ENCODE data around the gene HK2.
A peak's percentile ranks its signal among the peaks of the same experiment; 100 is the strongest.
"Not testable (repeated sequence)": the region's sequence is repeated elsewhere in the genome, so short reads cannot be mapped to it uniquely, and the experiment has no call there.

HK2 gene

GRCh38 chr2:74850496-74851190 is 16.7 kb downstream of the HK2 start:
- H3K4me2 ChIP-seq = peak overlapping the region; percentile 78
- peaks cover 19% of the 10 kb centered on the region for H4K20me1 ChIP-seq (ENCODE audit: insufficient read depth)
- H3K27ac ChIP-seq = no peak overlapping the region
- TF ChIP-seq, protein P1, sequence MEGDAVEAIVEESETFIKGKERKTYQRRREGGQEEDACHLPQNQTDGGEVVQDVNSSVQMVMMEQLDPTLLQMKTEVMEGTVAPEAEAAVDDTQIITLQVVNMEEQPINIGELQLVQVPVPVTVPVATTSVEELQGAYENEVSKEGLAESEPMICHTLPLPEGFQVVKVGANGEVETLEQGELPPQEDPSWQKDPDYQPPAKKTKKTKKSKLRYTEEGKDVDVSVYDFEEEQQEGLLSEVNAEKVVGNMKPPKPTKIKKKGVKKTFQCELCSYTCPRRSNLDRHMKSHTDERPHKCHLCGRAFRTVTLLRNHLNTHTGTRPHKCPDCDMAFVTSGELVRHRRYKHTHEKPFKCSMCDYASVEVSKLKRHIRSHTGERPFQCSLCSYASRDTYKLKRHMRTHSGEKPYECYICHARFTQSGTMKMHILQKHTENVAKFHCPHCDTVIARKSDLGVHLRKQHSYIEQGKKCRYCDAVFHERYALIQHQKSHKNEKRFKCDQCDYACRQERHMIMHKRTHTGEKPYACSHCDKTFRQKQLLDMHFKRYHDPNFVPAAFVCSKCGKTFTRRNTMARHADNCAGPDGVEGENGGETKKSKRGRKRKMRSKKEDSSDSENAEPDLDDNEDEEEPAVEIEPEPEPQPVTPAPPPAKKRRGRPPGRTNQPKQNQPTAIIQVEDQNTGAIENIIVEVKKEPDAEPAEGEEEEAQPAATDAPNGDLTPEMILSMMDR (conservative IDR thresholded peaks at IDR 0.05; ENCODE audit: low read depth, low read length) = no peak
- H2AFZ ChIP-seq (ENCODE audit: low read depth) = no peak overlapping the region
- H3K36me3 ChIP-seq (ENCODE audit: insufficient read depth) = no peaks in the 10 kb centered on the region; the same call in 1 of the 2 replicates
- H3K9ac ChIP-seq = no peak overlapping the region
- no peak overlapping the region for H3K4me3 ChIP-seq (IDR thresholded peaks at IDR 0.05; ENCODE audit: insufficient read depth, low read depth, low read length)
- H3K79me2 ChIP-seq (ENCODE audit: insufficient read depth, low read depth) = peaks cover 77% of the 10 kb centered on the region
- H3K27me3 ChIP-seq (ENCODE audit: insufficient read depth, low read depth) = no peaks in the 10 kb centered on the region
- H3K4me1 ChIP-seq (ENCODE audit: low read depth, poor library complexity, severe bottlenecking) = peaks cover 55% of the 10 kb centered on the region

DNA sequence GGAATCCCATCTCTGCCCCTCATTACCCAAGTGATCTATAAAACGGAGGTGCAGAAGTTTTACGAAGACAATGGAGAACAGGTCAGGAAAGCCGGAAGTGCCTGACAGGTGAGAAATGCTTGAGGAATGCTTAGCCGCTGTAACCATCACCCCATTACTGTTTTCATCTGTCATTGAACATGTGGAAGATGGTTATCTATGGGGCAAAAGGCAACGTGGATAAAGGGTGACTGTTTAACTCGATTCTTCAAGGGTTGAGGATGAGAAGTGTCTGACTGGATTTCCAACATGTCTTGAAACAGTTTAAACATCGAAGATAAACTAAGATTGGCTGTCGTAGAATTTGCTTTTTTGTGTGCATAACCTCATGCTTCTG is 17.3 kb downstream of the HK2 start:
- H3K27me3 ChIP-seq (ENCODE audit: insufficient read depth, low read depth) = no peaks in the 10 kb centered on the region
- H3K4me3 ChIP-seq (IDR thresholded peaks at IDR 0.05; ENCODE audit: insufficient read depth, low read depth, low read length) = no peak overlapping the region
- no peak overlapping the region for H3K27ac ChIP-seq
- peaks cover 49% of the 10 kb centered on the region for H3K4me1 ChIP-seq (ENCODE audit: low read depth, poor library complexity, severe bottlenecking)
- TF ChIP-seq, protein P1 (conservative IDR thresholded peaks at IDR 0.05; ENCODE audit: low read depth, low read length) = no peak
- no peak overlapping the region for H2AFZ ChIP-seq (ENCODE audit: low read depth)
- no peak overlapping the region for H3K9ac ChIP-seq
- H4K20me1 ChIP-seq (ENCODE audit: insufficient read depth) = peaks cover 14% of the 10 kb centered on the region
- H3K79me2 ChIP-seq (ENCODE audit: insufficient read depth, low read depth) = peaks cover 71% of the 10 kb centered on the region
- H3K4me2 ChIP-seq = peak overlapping the region; percentile 78; the same call in 1 of the 2 replicates
- H3K36me3 ChIP-seq (ENCODE audit: insufficient read depth) = no peaks in the 10 kb centered on the region; the same call in 1 of the 2 replicates

DNA sequence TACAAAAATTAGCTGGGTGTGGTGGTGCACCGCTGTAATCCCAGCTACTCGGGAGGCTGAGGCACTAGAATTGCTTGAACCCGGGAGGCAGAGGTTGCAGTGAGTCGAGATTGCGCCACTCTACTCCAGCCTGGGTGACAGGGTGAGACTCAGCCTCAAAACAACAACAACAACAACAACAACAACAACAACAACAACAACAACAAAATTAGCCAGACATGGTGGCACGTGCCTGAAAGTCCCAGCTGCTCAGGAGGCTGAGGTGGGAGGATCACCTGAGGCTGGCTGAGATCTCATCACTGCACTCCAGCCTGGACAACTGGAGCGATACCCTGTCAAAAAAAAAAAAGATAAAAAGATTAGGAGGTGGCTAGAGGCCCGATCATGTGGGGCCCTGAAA is 19.4 kb downstream of the HK2 start:
- not testable (repeated sequence) for H2AFZ ChIP-seq (ENCODE audit: low read depth); H3K9ac ChIP-seq; H3K27ac ChIP-seq; H3K27me3 ChIP-seq (ENCODE audit: insufficient read depth, low read depth); H3K36me3 ChIP-seq (ENCODE audit: insufficient read depth); H3K4me3 ChIP-seq (IDR thresholded peaks at IDR 0.05; ENCODE audit: insufficient read depth, low read depth, low read length); H3K4me2 ChIP-seq
- peaks cover 31% of the 10 kb centered on the region for H3K4me1 ChIP-seq (ENCODE audit: low read depth, poor library complexity, severe bottlenecking)
- peaks cover 14% of the 10 kb centered on the region for H4K20me1 ChIP-seq (ENCODE audit: insufficient read depth)
- peaks cover 49% of the 10 kb centered on the region; the same call in 1 of the 2 replicates for H3K79me2 ChIP-seq (ENCODE audit: insufficient read depth, low read depth)

GRCh38 chr2:74854401-74854800 is 20.5 kb downstream of the HK2 start:
- TF ChIP-seq, protein P1 (conservative IDR thresholded peaks at IDR 0.05; ENCODE audit: low read depth, low read length) = no peak
- peaks cover 39% of the 10 kb centered on the region; the same call in 1 of the 2 replicates for H3K79me2 ChIP-seq (ENCODE audit: insufficient read depth, low read depth)
- H4K20me1 ChIP-seq (ENCODE audit: insufficient read depth) = peaks cover 9% of the 10 kb centered on the region
- no peak overlapping the region for H3K9ac ChIP-seq
- H3K4me2 ChIP-seq = no peak overlapping the region
- no peaks in the 10 kb centered on the region; the same call in 1 of the 2 replicates for H3K36me3 ChIP-seq (ENCODE audit: insufficient read depth)
- H3K27ac ChIP-seq = no peak overlapping the region
- no peak overlapping the region for H2AFZ ChIP-seq (ENCODE audit: low read depth)
- no peak overlapping the region for H3K4me3 ChIP-seq (IDR thresholded peaks at IDR 0.05; ENCODE audit: insufficient read depth, low read depth, low read length)
- no peaks in the 10 kb centered on the region for H3K27me3 ChIP-seq (ENCODE audit: insufficient read depth, low read depth)
- H3K4me1 ChIP-seq (ENCODE audit: low read depth, poor library complexity, severe bottlenecking) = peaks cover 21% of the 10 kb centered on the region

DNA sequence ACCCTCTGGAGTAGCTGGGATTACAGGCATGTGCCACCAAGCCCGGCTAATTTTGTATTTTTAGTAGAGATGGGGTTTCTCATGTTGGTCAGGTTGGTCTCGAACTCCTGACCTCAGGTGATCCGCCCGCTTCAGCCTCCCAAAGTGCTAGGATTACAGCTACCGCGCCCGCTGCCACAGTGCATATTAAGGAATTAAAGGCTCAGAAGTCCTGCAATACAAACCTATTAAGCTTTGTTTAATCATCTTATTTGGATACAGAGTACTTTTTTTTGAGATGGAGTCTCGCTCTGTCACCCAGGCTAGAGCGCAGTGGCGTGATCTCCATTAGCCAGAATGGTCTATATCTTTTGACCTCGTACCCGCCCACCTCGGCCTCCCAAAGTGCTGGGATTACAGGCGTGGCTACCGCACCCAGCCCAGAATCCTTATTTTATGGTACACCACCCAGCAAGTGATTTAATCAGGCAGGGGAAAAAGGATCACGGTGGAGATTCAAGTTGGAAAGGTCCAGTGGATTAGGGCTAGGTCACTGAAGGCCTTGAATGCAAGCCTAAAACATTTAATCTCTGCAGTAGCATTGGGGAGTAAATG is 21.3 kb downstream of the HK2 start:
- H3K36me3 ChIP-seq (ENCODE audit: insufficient read depth); H3K9ac ChIP-seq; H3K27me3 ChIP-seq (ENCODE audit: insufficient read depth, low read depth); H3K4me3 ChIP-seq (IDR thresholded peaks at IDR 0.05; ENCODE audit: insufficient read depth, low read depth, low read length); H3K27ac ChIP-seq; H2AFZ ChIP-seq (ENCODE audit: low read depth); H3K4me2 ChIP-seq; H4K20me1 ChIP-seq (ENCODE audit: insufficient read depth): not testable (repeated sequence)
- Histone ChIP-seq H3K4me1 (ENCODE audit: low read depth, poor library complexity, severe bottlenecking) (peaks cover 12% of the 10 kb centered on the region), H3K79me2 (ENCODE audit: insufficient read depth, low read depth) (peaks cover 31% of the 10 kb centered on the region; the same call in 1 of the 2 replicates)
